CD14-positive monocyte (primary cell): ENCODE measurements around the gene POLR1D. TPM values are rescaled to one million over a fixed set of nuclear protein-coding genes. Genes with fewer than 3 reads are reported as not detected.
A peak's percentile ranks its signal among the peaks of the same experiment; 100 is the strongest.

Source experiments
- DNase-seq, 3 donors: peaks; one replicate each; pipeline ENCODE4 v3.0.0-alpha.2; 2011 to 2022
- H2AFZ ChIP-seq: 2 replicates; pipeline ENCODE4 v1.6.0; 2012; ENCODE audit warnings: mild to moderate bottlenecking, low read depth, low read length, inconsistent platforms; ENCODE audit not compliant: insufficient read depth, poor library complexity, severe bottlenecking
- H3K27ac ChIP-seq, 2 donors: 1 replicate in 1 of 2; 2 replicates in 1 of 2; pipeline ENCODE4 v1.5.1; 2012 to 2013; ENCODE audit warnings: low read length in 2 of 2, control low read depth in 1 of 2, inconsistent platforms in 1 of 2, low read depth in 1 of 2, mild to moderate bottlenecking in 1 of 2
- H3K27me3 ChIP-seq, 2 donors: one replicate each; pipeline versions ENCODE4 v1.6.0 to v1.6.1; 2011 to 2013; ENCODE audit warnings: low read length in 2 of 2; ENCODE audit not compliant: control insufficient read depth in 2 of 2, insufficient read depth in 2 of 2
- H3K36me3 ChIP-seq, 2 donors: replicated peaks in 1 of 2; 1 replicate in 1 of 2; 2 replicates in 1 of 2; pipeline versions ENCODE4 v1.5.1 to v1.6.1; 2012 to 2013; ENCODE audit warnings: low read length in 2 of 2, control low read depth in 1 of 2, inconsistent platforms in 1 of 2, mild to moderate bottlenecking in 1 of 2; ENCODE audit not compliant: insufficient read depth in 2 of 2, control insufficient read depth in 1 of 2
- H3K4me1 ChIP-seq, 2 donors: 1 replicate in 1 of 2; 2 replicates in 1 of 2; pipeline versions ENCODE4 v1.5.1 to v1.6.1; 2012 to 2013; ENCODE audit warnings: low read length in 2 of 2, control low read depth in 1 of 2, inconsistent platforms in 1 of 2, mild to moderate bottlenecking in 1 of 2, moderate library complexity in 1 of 2; ENCODE audit not compliant: insufficient read depth in 2 of 2, control insufficient read depth in 1 of 2
- H3K4me2 ChIP-seq: replicated peaks from 2 replicates; pipeline ENCODE3; 2012; ENCODE audit warnings: low read length, moderate library complexity, mild to moderate bottlenecking; ENCODE audit not compliant: poor library complexity, severe bottlenecking; ENCODE audit errors: extremely low read depth
- H3K4me3 ChIP-seq, 3 experiments: fragments of 200-600 bp in 1 of 3; sonication (generic) in 1 of 3; replicated peaks in 1 of 3; 1 replicate in 2 of 3; 2 replicates in 1 of 3; pipeline ENCODE4 v1.5.1; 2011 to 2013; ENCODE audit warnings: low read length in 3 of 3, mild to moderate bottlenecking in 3 of 3, control low read depth in 2 of 3, low read depth in 2 of 3, inconsistent platforms in 1 of 3, moderate library complexity in 1 of 3
- H3K79me2 ChIP-seq: 2 replicates; pipeline ENCODE4 v1.6.0; 2012; ENCODE audit warnings: mild to moderate bottlenecking, control low read depth, inconsistent platforms, low read length, moderate library complexity; ENCODE audit not compliant: insufficient read depth
- H3K9ac ChIP-seq: 2 replicates; pipeline ENCODE4 v1.6.0; 2017; ENCODE audit warnings: low read length, mild to moderate bottlenecking; ENCODE audit not compliant: insufficient read depth, poor library complexity, severe bottlenecking
- H3K9me3 ChIP-seq, 2 donors: replicated peaks in 1 of 2; 1 replicate in 1 of 2; 2 replicates in 1 of 2; pipeline versions ENCODE4 v1.5.1 to v1.6.1; 2012 to 2013; ENCODE audit warnings: low read length in 2 of 2, control low read depth in 1 of 2; ENCODE audit not compliant: control insufficient read depth in 1 of 2, insufficient read depth in 1 of 2
- H4K20me1 ChIP-seq: 2 replicates; pipeline ENCODE4 v1.6.0; 2012; ENCODE audit warnings: mild to moderate bottlenecking, low read length, control low read depth, moderate library complexity; ENCODE audit not compliant: insufficient read depth
- H3K27ac Mint-ChIP-seq, 7 donors: one replicate each; pipeline ENCODE4 v1.8.0; 2020; ENCODE audit warnings: mild to moderate bottlenecking in 7 of 7, mixed read lengths in 7 of 7, moderate library complexity in 6 of 7, inconsistent platforms in 2 of 7
- H3K27me3 Mint-ChIP-seq, 3 donors: one replicate each; pipeline ENCODE4 v1.8.0; 2021 to 2022; ENCODE audit warnings: low read depth in 3 of 3, mild to moderate bottlenecking in 3 of 3, mixed read lengths in 3 of 3, moderate library complexity in 3 of 3, inconsistent platforms in 1 of 3
- H3K36me3 Mint-ChIP-seq, 2 donors: one replicate each; pipeline ENCODE4 v1.8.0; 2020; ENCODE audit warnings: mixed read lengths in 2 of 2, inconsistent platforms in 1 of 2, mild to moderate bottlenecking in 1 of 2
- H3K4me1 Mint-ChIP-seq: one replicate; pipeline ENCODE4 v1.8.0; 2020; ENCODE audit warnings: mild to moderate bottlenecking, mixed read lengths
- H3K4me3 Mint-ChIP-seq, 2 donors: one replicate each; pipeline ENCODE4 v1.8.0; 2020; ENCODE audit warnings: mild to moderate bottlenecking in 2 of 2, mixed read lengths in 2 of 2, moderate library complexity in 1 of 2
- H3K9me3 Mint-ChIP-seq, 7 donors: one replicate each; pipeline ENCODE4 v1.8.0; 2020 to 2022; ENCODE audit warnings: mixed read lengths in 7 of 7, mild to moderate bottlenecking in 6 of 7, moderate library complexity in 6 of 7, inconsistent platforms in 2 of 7
- CTCF ChIP-seq: fragments of 200-600 bp; IDR thresholded peaks from one replicate; pipeline ENCODE4 v1.8.0; 2022; ENCODE audit warnings: antibody characterized with exemption, mild to moderate bottlenecking
- WGBS: methylation state at CpG from one replicate; pipeline ENCODE4 v1.1.5; 2013; ENCODE audit warnings: missing lambda C conversion rate; ENCODE audit not compliant: insufficient coverage; 5-methylcytosine and 5-hydroxymethylcytosine counted together
- intact Hi-C, 2 donors: fragments of 100-400 bp; cut with micrococcal nuclease; formaldehyde crosslinking; loops; one replicate each; pipeline versions ENCODE4 v1.15.0 to v1.15.1; 2023
- polyA plus RNA-seq, 3 donors: library from polyadenylated mRNA; depleted of rRNA in 1 of 3; unstranded in 2 of 3; stranded (reverse) in 1 of 3; fragments of 300-500 nt in 2 of 3; fragments of >200 nt in 1 of 3; fragmentation: Illumina TruSeq in 2 of 3; gene quantifications; 1 replicate in 2 of 3; 2 replicates in 1 of 3; pipeline ENCODE4 v1.2.3, GENCODE V29; 2012 to 2021

The POLR1D gene
- polyA plus RNA-seq, 3 donors: 122 to 146 (median 139) TPM

GRCh38 chr13:27661017-27661416 lies 39.3 kb downstream of the POLR1D start:
- Mint-ChIP-seq H3K9me3 (no peaks in the 10 kb centered on the region), H3K36me3 (peaks cover 23 to 31% of the 10 kb centered on the region in 2 donors), H3K4me3 (no peak overlapping the region), H3K27ac (peak overlapping the region in 1 of 7 donors; percentile 23), H3K27me3 (no peaks in the 10 kb centered on the region), H3K4me1 (no peaks in the 10 kb centered on the region)
- H3K4me3 ChIP-seq: no peak overlapping the region
- peaks cover 57% of the 10 kb centered on the region for H4K20me1 ChIP-seq
- peaks cover 6% of the 10 kb centered on the region for H3K79me2 ChIP-seq
- no peak for TF ChIP-seq CTCF
- H3K27ac ChIP-seq: no peak overlapping the region
- DNase-seq: no peak
- no peaks in the 10 kb centered on the region for H3K9me3 ChIP-seq
- peaks cover 13 to 50% of the 10 kb centered on the region in 2 donors for H3K36me3 ChIP-seq
- H3K4me1 ChIP-seq: no peaks in the 10 kb centered on the region
- H3K4me2 ChIP-seq: no peak overlapping the region
- no peaks in the 10 kb centered on the region for H3K27me3 ChIP-seq
- intact Hi-C loops: no loop called here
- no peak overlapping the region for H3K9ac ChIP-seq
- no peak overlapping the region for H2AFZ ChIP-seq

DNA sequence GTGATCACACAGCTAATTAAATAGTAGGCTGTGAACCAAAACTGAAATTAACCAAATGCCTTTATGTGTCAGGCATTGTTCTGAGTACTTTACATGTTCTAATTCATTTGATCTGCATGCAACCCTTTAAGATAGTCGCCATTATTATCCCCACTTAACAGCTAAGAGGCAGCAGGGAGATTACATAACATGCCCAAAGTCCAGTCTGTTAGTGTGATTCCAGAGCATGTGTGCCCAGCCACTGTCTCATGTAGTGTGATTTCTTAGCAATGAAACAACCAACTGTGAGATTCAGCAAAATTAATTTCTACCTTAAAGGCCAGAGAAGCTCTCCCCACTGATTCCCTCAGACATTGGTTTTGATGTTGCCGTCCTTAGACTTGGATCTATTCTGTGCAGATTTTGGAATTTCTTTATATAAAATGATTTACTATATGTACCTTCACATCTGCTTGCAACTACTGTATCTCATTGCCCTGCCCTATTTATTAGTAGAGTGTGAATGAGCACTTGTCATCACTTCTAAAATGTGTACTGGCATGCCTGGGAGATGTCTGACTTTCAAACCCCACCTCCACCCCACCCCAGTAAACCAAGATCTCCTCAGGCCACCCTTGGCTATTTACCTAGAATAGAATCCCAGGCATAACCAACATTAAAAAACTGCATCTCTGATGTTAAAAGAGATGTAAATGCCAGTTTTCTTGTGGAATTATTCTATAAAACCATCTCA lies 41.2 kb downstream of the POLR1D start:
- peaks cover 18 to 59% of the 10 kb centered on the region in 2 donors for H3K36me3 ChIP-seq
- peaks cover 25 to 39% of the 10 kb centered on the region in 2 donors for H3K36me3 Mint-ChIP-seq
- no peak overlapping the region for H3K4me2 ChIP-seq
- intact Hi-C loops: no loop called here
- H3K9me3 ChIP-seq: no peaks in the 10 kb centered on the region
- peaks cover 40% of the 10 kb centered on the region for H4K20me1 ChIP-seq
- no peak for TF ChIP-seq CTCF
- WGBS: no CpG with 5 or more reads among the region's 2 CpGs
- H3K4me1 Mint-ChIP-seq: no peaks in the 10 kb centered on the region
- H3K27ac Mint-ChIP-seq: no peak overlapping the region
- H3K27me3 ChIP-seq: no peaks in the 10 kb centered on the region
- H3K27ac ChIP-seq: no peak overlapping the region
- peaks cover 6% of the 10 kb centered on the region for H3K79me2 ChIP-seq
- no peaks in the 10 kb centered on the region for H3K9me3 Mint-ChIP-seq
- H3K9ac ChIP-seq: no peak overlapping the region
- no peak overlapping the region for H3K4me3 ChIP-seq
- no peak overlapping the region for H3K4me3 Mint-ChIP-seq
- no peak overlapping the region for H2AFZ ChIP-seq
- no peaks in the 10 kb centered on the region for H3K27me3 Mint-ChIP-seq
- no peak for DNase-seq
- no peaks in the 10 kb centered on the region for H3K4me1 ChIP-seq
